NCI-H1436 treated with DMSO at 0.1 percent for 48 hours (cell line): ENCODE results near the gene CCNG2.
A peak's percentile ranks its signal among the peaks of the same experiment; 100 is the strongest.

Experiments used
- DNase-seq: peaks from one replicate; lab custom pipeline; 2025; lab: John Stamatoyannopoulos, UW

The CCNG2 gene

DNA sequence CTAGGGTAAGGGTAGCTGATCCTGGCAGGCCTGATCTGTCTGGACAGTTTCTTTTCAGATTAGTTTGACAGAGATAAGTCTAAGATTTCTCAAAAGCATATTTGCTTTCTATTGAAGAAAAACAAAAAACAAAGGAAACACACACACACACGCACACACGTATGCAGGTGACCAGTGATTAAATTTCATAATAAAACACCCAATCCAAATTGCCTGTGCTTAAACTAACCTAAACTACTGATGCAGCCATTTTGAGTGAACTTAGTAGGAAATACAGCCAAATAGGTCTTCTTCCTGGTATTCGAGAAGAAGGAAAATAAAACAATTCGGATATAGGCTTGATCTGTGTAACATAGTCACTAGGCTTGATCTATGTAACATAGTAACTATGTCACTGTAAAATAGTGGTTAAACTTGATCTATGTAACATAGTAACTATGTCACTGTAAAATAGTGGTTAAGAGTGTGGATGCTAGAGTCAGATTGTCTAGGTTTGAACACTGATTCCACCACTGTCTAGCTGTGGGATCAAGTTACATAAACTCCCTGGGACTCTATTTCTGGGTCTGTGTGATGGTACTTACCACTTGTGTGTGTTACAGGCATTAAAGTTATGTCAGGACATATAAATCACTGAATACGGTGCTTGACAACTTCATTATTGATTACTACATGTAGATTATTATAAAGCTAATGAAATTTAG is 9.8 kb upstream of the CCNG2 start:
- DNase-seq, result no peak

- DNase-seq, result no peak
These were observed 8.9 kb upstream of the CCNG2 start for GRCh38 chr4:77148078-77148477.

DNA sequence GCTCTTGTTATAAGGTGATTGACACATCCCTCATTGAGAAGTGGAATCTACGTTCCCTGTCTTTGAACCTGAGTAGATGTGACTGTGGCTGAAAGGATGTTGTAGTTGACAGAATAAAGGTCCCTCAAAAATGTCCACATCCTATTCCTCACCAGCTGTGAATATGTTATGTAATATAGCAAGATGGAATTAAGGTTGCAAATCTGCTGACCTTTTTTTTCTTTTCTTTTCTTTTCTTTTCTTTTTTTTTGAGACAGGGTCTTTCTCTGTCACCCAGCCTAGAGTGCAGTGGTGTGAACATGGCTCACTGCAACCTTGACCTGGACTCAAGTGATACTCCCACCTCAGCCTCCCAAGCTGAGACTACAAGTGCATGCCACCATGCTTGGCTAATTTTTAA is 7.2 kb upstream of the CCNG2 start:
- no peak for DNase-seq

- DNase-seq, result no peak
These were observed 5.8 kb upstream of the CCNG2 start for GRCh38 chr4:77151241-77151640.

DNA sequence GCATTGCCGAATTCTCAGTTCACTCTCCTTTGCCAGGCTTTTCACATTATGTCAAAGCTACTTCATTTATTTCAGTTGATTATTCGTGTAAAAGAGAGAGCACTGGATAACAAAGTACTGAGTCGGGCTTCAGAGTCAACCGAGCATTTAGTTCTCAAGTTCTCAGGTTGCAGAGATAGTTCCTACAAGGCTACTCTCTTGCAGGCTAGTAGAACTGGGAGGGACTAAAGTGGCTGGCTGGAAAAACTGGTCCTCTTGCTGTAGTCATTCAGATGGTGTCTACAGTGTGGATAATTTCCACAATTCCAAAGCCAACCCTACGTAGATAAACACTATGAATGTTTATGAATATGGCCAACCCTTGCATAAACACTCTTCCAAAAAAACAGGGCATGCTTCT is 4.6 kb upstream of the CCNG2 start:
- no peak for DNase-seq

GRCh38 chr4:77153006-77153405 is 4.0 kb upstream of the CCNG2 start:
- no peak for DNase-seq

DNA sequence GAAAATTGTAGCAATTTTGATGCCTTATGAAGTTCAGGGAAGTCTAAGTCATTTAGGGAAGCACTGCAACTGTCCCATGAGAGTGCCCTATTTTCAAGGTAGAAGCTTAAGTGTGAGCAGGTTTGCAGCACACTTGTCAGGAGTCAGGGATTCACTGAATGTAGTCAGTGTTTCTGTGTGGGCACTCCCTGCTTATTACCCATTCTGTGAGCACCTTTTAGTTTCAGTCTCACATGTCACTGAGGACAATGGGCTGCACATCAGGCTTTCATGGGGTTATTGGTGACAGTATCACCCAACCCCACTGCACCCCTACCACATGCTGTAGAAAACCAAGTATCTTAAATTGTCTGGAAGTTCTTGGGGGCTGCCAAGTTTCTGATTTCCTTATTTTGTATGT is 2.9 kb upstream of the CCNG2 start:
- peak; percentile 21 for DNase-seq

DNA sequence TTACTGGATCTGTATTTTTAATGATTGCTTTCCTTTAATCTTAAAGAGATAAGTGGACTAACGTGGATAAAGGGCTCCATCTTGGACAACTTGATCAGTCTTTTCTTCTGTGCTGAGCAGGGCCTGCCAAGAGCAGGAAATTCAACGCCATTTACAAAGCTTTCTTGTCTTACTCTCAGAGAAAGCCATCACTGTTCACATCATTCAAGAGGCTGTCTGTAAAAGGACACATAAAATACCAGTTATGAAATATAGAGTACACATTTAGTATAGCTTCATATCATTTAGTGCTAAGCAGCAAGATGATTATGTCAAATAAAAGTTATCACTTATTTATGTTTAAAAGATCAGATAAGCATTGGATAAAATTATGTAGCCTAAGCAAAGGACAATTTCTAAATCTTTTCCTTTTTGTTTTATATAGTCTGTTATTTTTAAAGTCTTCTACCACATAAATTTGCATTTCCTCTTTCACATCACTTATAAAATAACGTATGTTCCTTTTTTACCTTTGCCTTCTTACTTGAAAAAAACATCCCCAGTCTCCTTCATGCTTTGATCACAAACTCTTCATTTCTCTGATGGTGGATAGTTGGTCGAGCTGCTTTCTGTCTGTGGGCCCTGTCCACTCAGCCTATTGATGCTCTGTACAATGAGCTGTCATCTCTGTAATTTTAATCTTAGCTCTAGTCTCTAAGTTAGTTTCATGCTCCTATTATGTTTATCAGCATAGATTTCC is 2.1 kb upstream of the CCNG2 start:
- DNase-seq, result peak; percentile 3

- DNase-seq, result peak; percentile 10
These were observed 1.2 kb upstream of the CCNG2 start for GRCh38 chr4:77155631-77156452.

DNA sequence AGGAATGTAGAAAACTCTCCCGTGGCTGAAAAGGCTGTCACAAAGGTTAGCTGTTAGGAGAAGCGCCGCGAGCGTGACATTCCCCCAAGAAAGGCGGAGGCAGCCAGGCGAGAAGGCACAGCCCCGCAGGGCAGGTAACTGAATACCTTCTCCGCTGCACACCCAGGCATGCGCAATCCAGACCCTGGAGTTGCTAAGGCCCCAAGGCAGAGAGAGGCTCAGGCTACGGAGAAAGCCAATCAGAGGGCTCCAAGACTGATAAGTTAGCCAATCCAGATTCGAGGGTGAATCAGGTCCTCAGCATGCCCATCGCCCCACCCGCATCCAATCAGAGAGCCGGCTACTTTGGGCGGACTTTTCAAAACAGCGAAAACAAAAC is 485 bp upstream of the CCNG2 start:
- DNase-seq, result peak; percentile 99

- peak; percentile 35 for DNase-seq
These were observed 966 bp downstream of the CCNG2 start for GRCh38 chr4:77157859-77158486.

DNA sequence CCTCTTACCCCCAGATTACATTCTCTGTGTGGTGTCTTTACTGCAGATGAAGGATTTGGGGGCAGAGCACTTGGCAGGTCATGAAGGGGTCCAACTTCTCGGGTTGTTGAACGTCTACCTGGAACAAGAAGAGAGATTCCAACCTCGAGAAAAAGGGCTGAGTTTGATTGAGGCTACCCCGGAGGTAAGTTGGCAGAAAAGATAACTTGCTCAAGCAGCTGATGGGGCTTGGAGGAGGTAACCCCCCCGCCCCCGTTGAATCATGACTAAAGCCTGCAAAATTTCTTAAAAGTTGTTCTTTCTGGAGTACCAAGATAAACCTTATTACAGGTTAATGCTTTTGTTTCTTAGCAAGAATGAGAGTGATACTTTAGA is 1.5 kb downstream of the CCNG2 start:
- DNase-seq, result no peak

- no peak for DNase-seq
These were observed 2.8 kb downstream of the CCNG2 start for GRCh38 chr4:77159806-77160205.

DNA sequence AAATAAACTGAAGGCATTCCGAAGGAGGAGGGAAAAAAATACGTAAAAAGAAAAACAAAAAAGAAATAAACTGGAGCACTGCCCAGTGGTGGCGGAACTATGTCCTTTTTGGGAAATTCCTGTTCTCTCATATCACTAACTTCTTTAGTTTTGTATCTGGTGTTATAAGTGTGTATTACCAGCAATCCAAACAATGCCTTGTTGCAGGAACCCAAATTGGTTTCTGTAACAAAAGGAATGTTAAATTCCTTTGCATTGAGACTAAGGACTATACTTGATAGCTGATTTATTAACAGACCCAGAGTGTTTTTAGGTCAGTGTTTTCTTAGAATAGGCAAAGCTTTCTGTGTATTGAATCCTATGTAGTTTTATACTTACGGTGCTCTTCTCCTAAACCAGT is 6.6 kb downstream of the CCNG2 start:
- DNase-seq, result no peak

- DNase-seq, result no peak
These were observed 10.2 kb downstream of the CCNG2 start for GRCh38 chr4:77167173-77167572.

DNA sequence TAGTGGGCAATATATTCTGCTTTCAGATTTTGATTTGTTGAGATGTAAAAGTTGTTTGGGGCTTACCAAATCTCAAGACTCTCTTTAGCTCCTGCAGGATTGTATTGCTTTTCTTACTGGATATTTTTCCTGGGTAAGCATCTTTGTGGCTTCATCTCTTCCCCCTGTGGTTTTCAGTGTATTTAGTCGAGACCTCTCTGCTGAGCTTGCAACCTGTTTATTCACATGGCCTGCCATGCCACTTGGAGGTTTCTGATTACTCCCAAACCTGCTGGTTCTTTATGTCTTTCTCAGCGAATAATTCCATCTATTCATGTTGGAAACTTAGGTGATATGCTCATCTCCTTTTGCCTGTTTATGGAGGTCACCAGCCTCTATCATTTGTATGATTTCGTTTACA is 10.9 kb downstream of the CCNG2 start:
- no peak for DNase-seq

DNA sequence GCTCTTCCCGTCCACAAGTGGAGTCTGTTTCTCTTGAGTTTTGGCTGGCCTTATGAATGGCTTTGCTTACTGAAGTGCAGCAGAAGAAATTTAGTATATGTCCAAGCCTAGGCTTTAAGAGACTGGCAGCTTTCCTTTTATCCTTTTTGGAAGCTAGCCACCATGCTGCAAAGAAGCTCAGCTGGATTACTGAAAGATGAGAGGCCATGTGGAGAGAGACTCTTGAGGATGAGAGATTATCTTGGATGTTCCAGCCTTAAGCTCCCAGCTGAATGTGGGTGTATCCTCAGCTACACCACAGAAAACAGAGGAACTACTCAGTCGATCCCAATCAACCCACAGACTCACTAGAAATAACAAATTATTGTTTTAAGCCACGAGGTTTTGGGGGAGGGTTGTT is 12.5 kb downstream of the CCNG2 start:
- no peak for DNase-seq

DNA sequence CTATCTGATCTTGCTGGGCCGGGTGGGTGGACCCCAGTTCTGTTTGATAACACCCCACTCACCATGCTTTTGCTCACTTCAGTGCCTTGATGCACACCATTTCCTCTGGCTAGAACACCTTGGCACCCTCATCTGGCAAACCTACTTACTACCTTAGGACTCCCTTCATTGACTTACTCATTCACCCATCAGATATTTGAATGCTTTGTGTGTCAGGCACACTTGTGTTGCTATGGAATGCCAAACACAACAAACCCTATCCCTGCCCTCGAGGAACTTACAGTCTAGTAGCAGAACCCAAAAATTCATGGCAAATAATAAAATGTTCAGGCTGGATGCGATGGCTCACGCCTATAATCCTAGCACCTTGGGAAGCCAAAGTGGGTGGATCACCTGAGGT is 13.9 kb downstream of the CCNG2 start:
- no peak for DNase-seq

DNA sequence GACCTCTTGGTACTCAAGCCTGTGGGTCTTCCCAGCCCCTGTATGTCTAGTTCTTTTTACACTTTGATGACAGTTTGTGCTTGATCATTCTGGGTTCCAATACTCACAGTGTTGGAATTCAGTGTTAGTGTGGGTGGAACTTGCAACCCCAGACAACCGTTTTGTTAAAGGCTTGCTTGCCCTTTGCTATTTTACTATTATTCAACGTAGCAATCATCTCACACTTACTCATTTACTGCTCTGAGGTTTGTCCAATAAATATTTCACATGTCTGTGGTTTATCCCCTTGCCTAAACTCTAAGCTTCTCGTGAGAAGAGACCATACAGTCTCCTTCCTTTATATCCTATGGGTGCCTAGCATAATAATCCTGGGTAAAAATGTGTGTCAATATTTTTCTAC is 15.3 kb downstream of the CCNG2 start:
- DNase-seq, result no peak

DNA sequence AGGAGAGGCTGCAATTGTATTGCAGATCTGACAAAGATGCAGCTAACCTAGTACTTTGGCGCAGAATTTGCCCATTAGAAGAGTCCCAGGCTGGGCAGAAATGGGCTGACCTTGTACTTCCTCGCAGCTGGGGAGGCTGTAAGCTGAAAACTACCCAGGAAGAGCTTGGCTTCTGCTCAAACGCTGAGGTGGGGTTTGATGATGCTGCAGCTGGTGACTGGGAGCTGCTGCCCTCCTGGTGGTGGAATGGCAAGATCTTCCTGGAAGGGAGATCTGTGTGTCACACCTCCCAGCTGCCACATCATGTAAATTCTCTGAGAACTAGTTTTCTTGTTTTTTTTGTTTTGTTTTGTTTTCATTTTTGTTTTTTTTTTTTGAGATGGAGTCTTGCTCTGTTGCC is 17.4 kb downstream of the CCNG2 start:
- DNase-seq, result no peak

DNA sequence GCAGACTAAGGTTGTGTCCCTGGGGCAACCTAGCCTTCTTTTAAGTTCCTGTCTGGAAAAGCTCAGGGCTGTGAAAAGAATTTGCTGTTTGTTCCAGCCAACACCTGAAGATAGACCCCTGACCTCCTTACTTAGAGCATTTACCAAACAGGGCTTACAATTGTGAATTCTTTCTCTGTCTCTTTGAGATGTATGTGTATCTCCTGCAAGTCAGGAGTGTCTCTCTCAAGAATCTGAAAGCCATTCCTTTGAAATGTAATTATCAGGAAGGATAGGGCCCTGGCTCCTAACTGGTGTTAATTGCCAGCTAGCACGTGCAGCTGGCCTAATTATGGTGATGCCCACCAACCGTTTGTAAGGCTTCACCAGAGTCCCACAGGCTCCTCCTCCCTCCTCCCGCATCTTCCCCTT is 18.2 kb downstream of the CCNG2 start:
- DNase-seq, result no peak

DNA sequence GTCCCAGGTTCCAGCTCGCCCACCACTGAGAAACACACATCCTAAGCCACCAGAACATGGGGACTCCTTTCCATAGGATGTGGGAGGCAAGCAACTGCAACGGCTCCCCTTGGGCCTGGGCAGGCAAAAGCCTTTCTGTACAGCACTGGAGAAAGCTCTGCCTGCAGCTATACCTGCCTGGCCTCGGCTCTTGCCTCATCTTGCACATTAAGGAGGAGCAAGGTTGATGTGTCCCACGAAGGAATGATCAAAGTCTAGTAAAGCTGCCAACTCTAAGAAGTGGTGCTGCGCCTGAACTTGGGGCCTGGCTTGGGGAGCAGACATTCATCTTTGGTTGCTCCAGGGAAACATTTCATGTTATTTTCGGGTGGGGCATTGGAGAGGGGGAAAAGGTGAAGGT is 19.6 kb downstream of the CCNG2 start:
- DNase-seq, result no peak

DNA sequence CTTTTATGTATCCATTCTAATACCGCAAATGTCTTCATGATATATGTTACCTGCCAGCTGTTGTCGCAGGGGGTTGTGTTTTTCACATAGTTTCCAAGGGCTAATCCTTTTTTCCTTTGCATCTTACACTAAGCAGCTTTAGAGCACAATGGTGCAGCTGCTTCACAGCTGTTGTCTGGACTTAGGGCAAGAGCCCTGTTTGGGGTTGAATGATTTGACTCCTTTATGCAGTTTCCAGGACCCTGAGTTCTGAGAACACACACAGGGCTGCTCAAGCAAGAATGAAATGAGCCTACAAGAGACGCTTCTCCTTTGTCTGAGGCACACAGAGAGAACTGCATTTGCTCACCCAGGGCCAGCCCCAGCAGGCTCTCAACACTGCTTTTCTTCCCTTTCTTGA is 20.2 kb downstream of the CCNG2 start:
- no peak for DNase-seq
